GM18909 (cell line): Measurements from ENCODE around the gene LRRC75A.

Experiments
- ATAC-seq: cut with Tn5 transposase; IDR thresholded peaks from one replicate; pipeline ENCODE4 v1.9.1; 2021; ENCODE audit warnings: mild to moderate bottlenecking; ENCODE audit not compliant: unreplicated experiment, poor library complexity

Gene LRRC75A

DNA sequence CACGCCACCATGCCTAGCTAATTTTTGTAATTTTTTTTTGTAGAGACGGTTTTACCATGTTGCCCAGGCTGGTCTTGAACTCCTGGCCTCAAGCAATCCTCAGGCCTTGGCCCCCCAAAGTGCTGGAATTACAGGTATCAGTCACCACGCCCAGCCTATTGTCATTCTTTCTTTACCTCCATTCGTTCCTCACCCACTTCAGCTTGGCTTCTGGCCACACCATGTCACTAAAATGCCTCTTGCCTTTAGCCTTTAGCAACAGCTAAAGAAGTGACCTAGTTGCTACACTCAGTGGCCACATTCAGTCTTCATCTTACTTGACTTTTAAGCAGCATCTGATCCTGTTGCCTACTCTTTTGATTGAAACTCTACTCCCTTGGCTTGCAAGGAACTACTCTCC, 3.6 kb upstream of the LRRC75A start:
- ATAC-seq = no peak

DNA sequence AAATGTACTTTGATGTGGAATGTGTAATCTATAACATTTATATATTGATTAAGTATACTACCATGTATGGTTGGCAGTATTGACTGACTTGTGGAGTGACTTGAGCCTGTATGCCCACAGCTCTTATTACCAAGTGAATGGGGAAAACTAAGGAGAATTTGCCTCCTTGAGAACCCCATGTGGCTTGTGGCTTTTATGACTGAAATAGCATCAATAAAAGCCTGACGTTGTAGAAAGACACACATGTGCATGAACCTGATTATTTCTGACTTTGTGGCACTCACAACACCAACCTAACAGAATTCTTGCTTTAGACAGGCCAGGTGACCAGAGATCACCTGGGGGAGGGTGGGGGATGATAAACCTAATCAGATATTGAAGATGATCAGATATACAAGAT, 2.1 kb upstream of the LRRC75A start:
- ATAC-seq = no peak

DNA sequence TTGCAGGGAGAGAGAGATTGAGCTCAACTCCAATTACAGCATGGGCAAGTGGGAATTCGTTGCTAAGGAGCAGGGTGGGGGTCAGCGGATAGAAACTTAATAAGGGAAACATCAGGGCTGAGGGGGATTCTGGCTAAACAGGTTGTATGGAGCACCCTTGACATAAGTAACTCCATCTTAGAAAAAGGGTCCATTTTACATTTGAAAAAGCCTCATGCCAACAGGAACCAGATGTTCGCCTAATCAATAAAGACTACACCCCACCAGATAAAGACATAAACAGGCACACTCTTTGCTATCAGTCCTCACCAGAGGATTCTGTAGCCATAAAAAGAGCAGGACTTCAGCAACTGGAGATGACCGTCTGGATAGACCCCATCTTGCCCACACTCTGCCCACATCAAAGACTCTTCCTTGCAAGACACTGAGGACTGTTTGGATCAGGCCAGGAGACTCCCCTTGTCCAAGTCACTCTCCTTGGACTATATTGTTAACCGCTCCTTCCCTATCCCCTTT, 1.6 kb upstream of the LRRC75A start:
- ATAC-seq = no peak

DNA sequence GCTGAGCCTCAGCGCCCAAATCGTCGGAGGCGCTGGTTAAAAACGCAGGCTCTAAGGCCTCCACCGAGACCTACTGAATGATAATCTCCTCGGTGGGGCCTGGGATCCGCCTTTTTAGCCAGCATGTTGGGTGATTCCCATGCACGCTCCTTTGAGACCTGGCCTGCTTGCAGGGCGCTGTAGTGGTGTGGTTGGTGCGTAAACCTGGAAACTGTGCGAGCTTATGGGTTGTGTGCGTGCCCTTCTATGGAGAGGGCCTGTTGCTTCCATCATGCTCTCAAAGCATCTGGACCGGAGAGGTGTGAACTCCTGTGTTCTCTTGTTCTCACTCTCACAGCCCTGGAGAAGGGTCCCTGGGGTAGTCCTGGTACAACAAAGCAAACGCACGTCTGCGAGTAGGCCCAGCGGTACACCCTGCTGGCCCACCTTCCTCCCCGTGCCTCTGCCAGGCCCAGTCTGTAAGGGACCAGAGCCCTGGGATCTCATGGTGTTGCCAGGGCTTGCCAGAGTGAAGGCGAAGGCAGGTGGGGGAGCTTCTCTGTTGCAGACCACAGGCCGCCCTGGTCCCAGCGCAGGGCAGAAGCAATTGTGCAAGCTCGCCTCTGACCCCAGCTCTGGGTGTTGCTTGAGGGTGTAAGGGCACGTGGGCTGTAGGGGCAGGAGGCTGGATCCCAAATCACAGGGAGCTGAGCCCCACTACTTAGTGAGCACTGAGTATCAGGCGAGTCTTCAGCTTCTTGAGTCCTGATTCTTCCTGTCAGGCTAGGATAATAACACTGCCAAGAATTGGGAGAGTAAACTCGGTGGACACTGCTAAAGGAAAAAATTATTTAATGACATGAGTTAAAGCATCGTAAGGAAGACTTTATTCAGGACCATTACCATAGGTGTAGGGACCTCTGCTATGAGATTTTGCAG, 879 bp upstream of the LRRC75A start:
- ATAC-seq = no peak

GRCh38 chr17:16491131-16491702, 776 bp downstream of the LRRC75A start:
- ATAC-seq = no peak

GRCh38 chr17:16489431-16489830, 2.6 kb downstream of the LRRC75A start:
- ATAC-seq = no peak

GRCh38 chr17:16488968-16489337, 3.0 kb downstream of the LRRC75A start:
- ATAC-seq = no peak

- ATAC-seq = no peak
Measured at GRCh38 chr17:16488186-16488967, 3.6 kb downstream of the LRRC75A start.

DNA sequence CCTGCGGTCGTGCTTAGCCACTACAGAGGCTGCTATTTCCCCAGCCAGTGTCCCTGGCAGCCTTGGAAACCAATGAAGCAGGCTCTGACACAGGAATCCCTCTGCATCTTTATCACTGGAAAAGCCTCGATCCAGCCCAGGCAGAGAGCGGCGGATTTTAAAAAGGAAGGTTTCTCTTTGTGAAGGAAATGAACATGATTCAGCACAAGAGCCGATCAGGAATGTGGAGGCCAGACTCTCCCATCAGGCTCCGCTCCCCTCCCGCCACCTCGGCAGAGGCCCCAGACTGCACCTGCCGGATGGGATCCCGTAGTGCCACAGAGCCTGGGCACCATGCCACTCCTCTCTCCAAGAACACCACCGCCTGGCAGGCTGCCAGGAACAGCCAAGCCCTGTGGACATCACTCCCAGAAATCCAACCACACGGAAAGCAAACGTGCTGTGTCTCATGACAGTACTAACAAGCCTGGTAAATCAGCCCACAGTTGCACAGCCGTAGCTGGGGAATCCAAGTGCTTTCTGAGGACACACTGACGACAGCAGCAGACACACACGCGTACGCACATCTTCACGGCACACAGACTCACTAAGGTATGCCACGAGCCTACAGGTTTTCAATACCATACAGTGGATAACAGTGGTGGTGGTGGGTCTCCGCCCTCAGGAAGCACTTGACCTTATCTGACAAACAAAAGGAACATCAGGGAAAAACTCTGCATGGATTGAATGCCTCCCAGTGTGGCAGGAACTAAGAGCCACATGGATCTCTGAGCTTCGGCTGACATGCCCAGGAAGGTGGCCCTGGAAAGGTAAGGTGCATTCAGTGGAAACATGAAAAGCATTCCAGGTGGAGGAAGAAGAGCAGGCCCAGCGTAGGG, 5.4 kb downstream of the LRRC75A start:
- no peak for ATAC-seq

DNA sequence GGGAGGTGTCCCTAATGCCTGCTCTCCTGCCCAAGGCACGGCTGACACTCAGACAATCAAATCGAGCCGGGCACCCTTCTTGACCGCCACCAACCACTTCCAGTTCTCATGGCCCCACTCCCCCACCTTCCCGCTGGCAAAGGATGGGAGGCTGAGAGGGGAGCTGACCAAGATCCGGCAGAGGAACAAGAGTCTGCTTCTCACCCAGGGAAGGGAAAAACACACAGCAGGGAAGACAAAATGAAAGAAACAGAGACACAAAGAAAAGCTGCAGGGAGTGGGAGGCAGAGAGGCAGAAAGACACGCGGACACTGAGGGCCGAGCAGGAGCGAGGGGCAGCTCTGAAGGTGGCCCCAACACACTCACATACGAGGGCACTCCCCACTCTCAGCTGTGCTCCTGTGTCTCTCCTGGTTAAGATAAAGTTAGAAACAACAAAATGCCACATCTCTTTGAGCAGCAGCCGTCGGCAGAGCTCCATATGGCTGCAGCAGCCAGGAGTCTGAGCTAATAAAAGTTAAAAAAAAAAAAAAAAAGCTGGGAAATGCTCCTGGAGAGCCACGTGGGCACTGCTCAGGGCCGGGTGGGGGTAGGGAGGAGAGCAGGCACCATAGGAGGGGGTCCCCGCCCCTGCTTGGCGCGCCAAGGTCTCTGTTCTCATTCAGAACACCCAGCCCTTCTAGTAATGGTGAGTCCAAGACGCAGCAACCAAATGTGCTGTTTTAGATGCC, 7.4 kb downstream of the LRRC75A start:
- no peak for ATAC-seq

GRCh38 chr17:16483021-16483645, 8.9 kb downstream of the LRRC75A start:
- no peak for ATAC-seq

- ATAC-seq = no peak
Measured at GRCh38 chr17:16482253-16482652, 9.7 kb downstream of the LRRC75A start.

DNA sequence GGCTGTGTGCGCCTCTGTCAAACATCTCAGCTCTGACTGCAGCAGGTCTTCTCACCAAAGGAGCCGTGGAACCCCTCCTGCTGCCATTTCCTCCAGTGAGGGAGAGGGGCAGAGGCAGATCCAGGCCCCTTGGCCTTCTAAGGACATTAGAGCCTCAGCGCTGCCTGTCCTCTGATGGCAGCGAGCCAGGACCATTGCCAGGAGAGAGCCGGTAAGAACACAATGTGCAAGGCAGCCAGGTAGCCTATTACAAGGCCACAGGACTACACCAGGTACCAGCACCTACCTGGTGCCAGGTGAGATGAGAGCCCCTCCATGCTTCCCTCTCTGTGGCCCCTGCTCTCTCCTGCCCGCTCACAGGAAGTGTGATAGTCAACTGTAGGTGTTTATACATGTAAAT, 11.0 kb downstream of the LRRC75A start:
- ATAC-seq = no peak

DNA sequence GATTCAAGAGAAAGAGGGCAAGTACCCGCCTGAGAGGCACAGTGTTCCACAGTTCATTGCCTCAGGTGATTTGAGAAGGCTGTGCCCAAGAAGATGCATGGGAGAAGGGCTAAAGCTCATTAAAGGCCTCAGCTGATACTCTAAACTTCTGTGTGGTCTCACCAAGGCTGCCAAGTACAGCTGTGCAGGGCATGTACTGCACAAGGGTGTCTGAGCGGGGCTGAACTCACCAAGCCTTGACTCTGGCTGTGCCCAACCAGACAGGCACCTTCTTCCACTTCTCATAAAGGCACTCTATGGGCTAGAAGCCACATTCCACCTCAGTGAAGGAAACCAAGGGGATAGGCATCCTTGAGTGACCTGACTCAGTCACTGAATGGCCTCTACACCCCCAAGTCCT, 12.7 kb downstream of the LRRC75A start:
- ATAC-seq = no peak

GRCh38 chr17:16478649-16479048, 13.3 kb downstream of the LRRC75A start:
- ATAC-seq = no peak

DNA sequence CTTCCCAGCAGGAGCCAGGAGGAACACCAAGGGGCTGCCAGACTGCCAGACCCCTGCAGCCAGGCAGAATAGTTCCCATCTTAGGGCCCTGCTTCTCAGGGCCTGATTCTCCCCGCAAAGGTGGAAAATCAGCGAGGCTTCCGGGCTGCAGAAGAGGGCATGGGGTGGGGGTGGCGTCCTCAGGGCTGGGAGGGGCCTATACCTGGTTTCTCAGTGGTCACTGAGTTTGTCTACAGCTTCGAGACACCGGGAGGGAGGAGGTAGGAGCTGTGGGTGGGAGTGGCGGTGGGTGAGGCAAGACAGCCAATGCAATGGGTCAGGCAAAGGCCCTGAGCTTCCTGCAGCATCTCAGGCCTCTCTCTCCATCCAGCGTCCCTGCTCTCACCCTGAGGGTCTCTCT, 14.3 kb downstream of the LRRC75A start:
- no peak for ATAC-seq

- no peak for ATAC-seq
Measured at GRCh38 chr17:16477255-16477654, 14.7 kb downstream of the LRRC75A start.

DNA sequence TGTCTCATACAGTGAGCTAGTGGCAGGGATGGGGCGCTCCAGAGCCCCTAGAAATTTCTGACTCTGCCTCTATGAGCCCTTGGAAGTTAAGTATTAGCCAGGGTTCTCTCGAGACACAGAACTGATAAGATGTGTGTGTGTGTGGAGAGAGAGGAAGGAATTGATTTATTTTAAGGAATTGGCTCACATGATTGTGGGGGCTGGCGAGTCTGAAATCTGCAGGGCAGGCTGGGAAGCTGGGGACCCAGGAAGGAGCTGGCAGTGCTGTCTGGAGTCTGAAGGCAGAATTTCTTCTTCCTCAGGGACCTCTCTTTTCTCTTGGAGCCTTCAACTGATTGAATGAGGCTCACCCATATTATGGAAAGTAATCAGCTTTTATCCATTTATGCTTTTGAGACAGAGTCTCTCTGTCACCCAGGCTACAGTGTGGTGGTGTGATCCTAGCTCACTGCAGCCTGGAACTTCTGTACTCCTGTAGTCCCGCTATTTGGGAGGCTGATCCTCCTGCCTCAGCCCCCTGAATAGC, 16.8 kb downstream of the LRRC75A start:
- ATAC-seq = no peak
